HFFc6 (cell line): ENCODE results near the gene FAM78B. TPM values are rescaled to one million over a fixed set of nuclear protein-coding genes. Genes with fewer than 3 reads are reported as not detected.

Experiments
- DNase-seq: peaks from one replicate; pipeline ENCODE4 v3.0.0-alpha.2; 2018
- H3K27ac Mint-ChIP-seq: 2 replicates; pipeline ENCODE4 v1.8.0; 2020; ENCODE audit warnings: mild to moderate bottlenecking, mixed read lengths
- H3K27me3 Mint-ChIP-seq: 2 replicates; pipeline ENCODE4 v1.8.0; 2021; ENCODE audit warnings: mild to moderate bottlenecking, moderate library complexity, mixed read lengths; ENCODE audit not compliant: insufficient read depth
- H3K36me3 Mint-ChIP-seq: 2 replicates; pipeline ENCODE4 v1.8.0; 2021; ENCODE audit warnings: low read depth, mixed read lengths
- H3K4me1 Mint-ChIP-seq: 2 replicates; pipeline ENCODE4 v1.8.0; 2020; ENCODE audit warnings: low read depth, mixed read lengths
- H3K4me3 Mint-ChIP-seq: 2 replicates; pipeline ENCODE4 v1.8.0; 2020; ENCODE audit warnings: mild to moderate bottlenecking, moderate library complexity, mixed read lengths
- H3K9me3 Mint-ChIP-seq: 2 replicates; pipeline ENCODE4 v1.8.0; 2020; ENCODE audit warnings: mild to moderate bottlenecking, mixed read lengths
- total RNA-seq, 6 experiments: library from RNA; stranded (reverse); fragmentation: NEBNext Ultra II Directional; extraction: Animal tissue kit (Norgen Biotek cat#: 25700); gene quantifications; 2 replicates in 1 of 6; 3 replicates in 5 of 6; pipeline ENCODE4 v1.2.3, GENCODE V29; 2021
- TF ChIP-seq, protein P1 (sequence below): fragments of 200-600 bp; sonication (generic); IDR thresholded peaks from 2 replicates; pipeline ENCODE4 v1.5.0; 2021; ENCODE audit warnings: antibody characterized with exemption, mild to moderate bottlenecking

FAM78B gene
- total RNA-seq, 6 experiments from 2014 or later = 0.11 to 0.14 TPM; not detected in 4

- peaks cover 23% of the 10 kb centered on the region for H3K9me3 Mint-ChIP-seq
Observed at GRCh38 chr1:166141969-166142368, 24.8 kb downstream of the FAM78B start.

DNA sequence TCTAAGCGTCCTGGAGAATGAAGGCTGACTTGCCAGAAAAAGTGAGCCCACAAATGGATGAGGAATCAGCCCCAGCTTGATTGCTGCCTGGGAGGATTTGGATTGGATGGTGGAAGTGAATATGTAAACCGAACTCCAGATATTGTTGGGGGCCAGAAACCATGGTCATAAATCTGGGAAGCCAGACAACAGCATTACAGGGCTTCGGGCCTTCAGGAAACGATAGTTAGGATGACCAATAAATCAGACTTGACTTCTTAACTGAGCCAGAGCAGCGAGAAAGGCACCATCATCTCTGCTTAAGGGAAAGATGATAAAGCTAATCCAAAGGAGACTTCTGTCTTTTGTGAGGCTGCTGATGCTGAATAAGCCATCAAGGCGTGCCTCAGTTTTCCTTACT is 26.6 kb downstream of the FAM78B start:
- Mint-ChIP-seq H3K4me3 (no peak overlapping the region), H3K36me3 (no peaks in the 10 kb centered on the region), H3K27ac (no peak overlapping the region), H3K9me3 (peaks cover 31% of the 10 kb centered on the region), H3K4me1 (no peaks in the 10 kb centered on the region), H3K27me3 (peaks cover 4% of the 10 kb centered on the region)
- no peak for DNase-seq
- TF ChIP-seq, protein P1, sequence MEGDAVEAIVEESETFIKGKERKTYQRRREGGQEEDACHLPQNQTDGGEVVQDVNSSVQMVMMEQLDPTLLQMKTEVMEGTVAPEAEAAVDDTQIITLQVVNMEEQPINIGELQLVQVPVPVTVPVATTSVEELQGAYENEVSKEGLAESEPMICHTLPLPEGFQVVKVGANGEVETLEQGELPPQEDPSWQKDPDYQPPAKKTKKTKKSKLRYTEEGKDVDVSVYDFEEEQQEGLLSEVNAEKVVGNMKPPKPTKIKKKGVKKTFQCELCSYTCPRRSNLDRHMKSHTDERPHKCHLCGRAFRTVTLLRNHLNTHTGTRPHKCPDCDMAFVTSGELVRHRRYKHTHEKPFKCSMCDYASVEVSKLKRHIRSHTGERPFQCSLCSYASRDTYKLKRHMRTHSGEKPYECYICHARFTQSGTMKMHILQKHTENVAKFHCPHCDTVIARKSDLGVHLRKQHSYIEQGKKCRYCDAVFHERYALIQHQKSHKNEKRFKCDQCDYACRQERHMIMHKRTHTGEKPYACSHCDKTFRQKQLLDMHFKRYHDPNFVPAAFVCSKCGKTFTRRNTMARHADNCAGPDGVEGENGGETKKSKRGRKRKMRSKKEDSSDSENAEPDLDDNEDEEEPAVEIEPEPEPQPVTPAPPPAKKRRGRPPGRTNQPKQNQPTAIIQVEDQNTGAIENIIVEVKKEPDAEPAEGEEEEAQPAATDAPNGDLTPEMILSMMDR = no peak

More at GRCh38 chr1:166141969-166142368, 24.8 kb downstream of the FAM78B start:
- Mint-ChIP-seq H3K27ac (no peak overlapping the region), H3K4me1 (no peaks in the 10 kb centered on the region), H3K36me3 (no peaks in the 10 kb centered on the region), H3K27me3 (peaks cover 4% of the 10 kb centered on the region), H3K4me3 (no peak overlapping the region)
- TF ChIP-seq, protein P1 = no peak
- no peak for DNase-seq

DNA sequence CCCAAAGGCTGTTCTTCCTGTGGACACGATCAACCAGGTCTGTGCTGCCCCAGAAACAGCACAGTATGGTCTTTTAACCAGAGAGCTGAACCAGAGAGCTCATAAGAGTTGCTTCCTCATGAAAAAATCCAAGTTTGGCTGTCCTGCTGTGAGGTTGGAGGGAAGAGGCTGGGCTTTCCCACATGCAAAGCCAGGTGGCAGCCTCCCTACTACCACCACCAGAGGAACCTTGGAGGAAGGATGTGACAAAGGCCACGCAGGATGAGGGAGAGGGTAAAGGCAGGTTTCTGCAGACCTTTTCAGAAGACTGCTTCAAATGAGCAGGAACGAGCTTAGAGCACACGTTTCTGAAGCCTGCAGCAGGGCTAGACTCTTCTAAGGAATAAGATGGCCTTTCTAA is 27.1 kb downstream of the FAM78B start:
- Mint-ChIP-seq H3K27me3 (peaks cover 3% of the 10 kb centered on the region), H3K27ac (no peak overlapping the region), H3K9me3 (peaks cover 31% of the 10 kb centered on the region), H3K36me3 (no peaks in the 10 kb centered on the region), H3K4me1 (no peaks in the 10 kb centered on the region), H3K4me3 (no peak overlapping the region)
- TF ChIP-seq, protein P1 = no peak
- no peak for DNase-seq

- Mint-ChIP-seq H3K9me3 (peaks cover 28% of the 10 kb centered on the region), H3K27ac (no peak overlapping the region), H3K4me1 (no peaks in the 10 kb centered on the region), H3K27me3 (peaks cover 2% of the 10 kb centered on the region), H3K36me3 (no peaks in the 10 kb centered on the region), H3K4me3 (no peak overlapping the region)
- TF ChIP-seq, protein P1 = no peak
- no peak for DNase-seq
Observed at GRCh38 chr1:166136699-166137401, 30.0 kb downstream of the FAM78B start.

DNA sequence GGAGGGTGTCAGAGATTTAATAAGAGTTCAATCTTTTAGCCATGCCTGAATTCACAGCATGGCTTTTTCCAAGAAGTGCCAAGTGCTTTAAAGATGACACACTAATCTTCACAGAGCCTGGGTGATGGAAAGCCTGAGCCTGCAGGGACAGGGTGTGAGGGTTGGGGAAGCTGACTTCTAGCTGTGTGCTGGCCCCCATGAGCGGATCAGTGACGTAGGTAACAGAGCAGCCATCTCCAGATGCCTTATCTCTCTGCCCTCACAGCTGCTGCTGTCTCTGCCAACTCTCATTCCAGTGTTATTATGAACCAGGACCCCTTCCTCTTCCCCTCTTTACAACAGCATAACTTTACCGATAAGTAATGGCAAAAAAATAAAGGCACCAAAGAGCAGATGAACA is 30.6 kb downstream of the FAM78B start:
- TF ChIP-seq, protein P1 = no peak
- Mint-ChIP-seq H3K4me3 (no peak overlapping the region), H3K27ac (no peak overlapping the region), H3K36me3 (no peaks in the 10 kb centered on the region), H3K4me1 (no peaks in the 10 kb centered on the region), H3K27me3 (peaks cover 2% of the 10 kb centered on the region), H3K9me3 (peaks cover 28% of the 10 kb centered on the region)
- DNase-seq = no peak
